OCI-LY3 (cell line): ENCODE data around the gene CEP131.

ENCODE experiments used
- CTCF ChIP-seq: fragments of 200-600, 300-600 bp; sonication (generic); IDR thresholded peaks from 2 replicates; pipeline ENCODE4 v1.5.1; 2014; ENCODE audit warnings: antibody characterized with exemption, low read length, low read depth
- EZH2phosphoT487 ChIP-seq: fragments of 200-600 bp; shearing (Covaris generic); IDR thresholded peaks from 2 replicates; pipeline ENCODE4 v1.6.1; 2018; ENCODE audit warnings: antibody characterized with exemption, mixed run types, low read depth

DNA sequence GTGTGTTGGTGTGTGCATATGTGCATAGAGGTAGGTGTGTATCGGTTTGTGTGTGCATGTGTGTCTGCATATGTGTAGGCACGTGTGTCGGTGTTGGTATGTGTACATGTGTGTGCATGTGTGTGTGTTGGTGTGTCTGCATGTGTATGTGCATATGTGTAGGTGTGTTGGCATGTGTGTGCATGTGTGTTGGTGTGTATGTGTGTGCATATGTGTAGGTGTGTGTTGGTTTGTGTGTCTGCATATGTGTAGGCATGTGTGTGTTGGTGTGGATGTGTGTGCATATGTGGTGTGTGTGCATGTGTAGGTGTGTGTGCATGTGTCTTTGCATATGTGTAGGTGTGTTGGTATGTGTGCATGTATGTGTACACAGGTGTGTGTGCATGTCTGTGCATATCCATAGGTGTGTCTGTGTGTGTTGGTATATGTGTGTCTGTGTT is 52.9 kb downstream of the CEP131 start:
- TF ChIP-seq CTCF = no peak
- TF ChIP-seq EZH2phosphoT487 = no peak
